Dedifferentiated amniotic fluid mesenchymal stem cell (primary cell): Measurements from ENCODE around the gene SIX5.

Experiments
- DNase-seq: peaks from one replicate; pipeline ENCODE4 v3.0.0-alpha.2; 2016; ENCODE audit errors: extremely low spot score

Gene SIX5

GRCh38 chr19:45773384-45773783, 4.3 kb upstream of the SIX5 start:
- no peak for DNase-seq

- no peak for DNase-seq
Observed at GRCh38 chr19:45772912-45773311, 3.9 kb upstream of the SIX5 start.

- no peak for DNase-seq
Observed at GRCh38 chr19:45772130-45772840, 3.2 kb upstream of the SIX5 start.

- no peak for DNase-seq
Observed at GRCh38 chr19:45771311-45771933, 2.4 kb upstream of the SIX5 start.

GRCh38 chr19:45770192-45771101, 1.4 kb upstream of the SIX5 start:
- DNase-seq, result peak; percentile 90

- DNase-seq, result no peak
Observed at GRCh38 chr19:45769821-45770191, 754 bp upstream of the SIX5 start.

- no peak for DNase-seq
Observed at GRCh38 chr19:45768655-45768983, 433 bp downstream of the SIX5 start.

- peak; percentile 37 for DNase-seq
Observed at GRCh38 chr19:45767881-45768654, 984 bp downstream of the SIX5 start.

- DNase-seq, result peak; percentile 85
Observed at GRCh38 chr19:45767410-45767880, 1.6 kb downstream of the SIX5 start.

GRCh38 chr19:45766869-45767346, 2.1 kb downstream of the SIX5 start:
- DNase-seq, result no peak

GRCh38 chr19:45766296-45766868, 2.7 kb downstream of the SIX5 start:
- no peak for DNase-seq

- DNase-seq, result no peak
Observed at GRCh38 chr19:45765702-45766295, 3.3 kb downstream of the SIX5 start.

- no peak for DNase-seq
Observed at GRCh38 chr19:45764945-45765701, 3.9 kb downstream of the SIX5 start.

- no peak for DNase-seq
Observed at GRCh38 chr19:45764475-45764874, 4.6 kb downstream of the SIX5 start.

GRCh38 chr19:45763691-45764294, 5.3 kb downstream of the SIX5 start:
- no peak for DNase-seq

- no peak for DNase-seq
Observed at GRCh38 chr19:45762870-45763631, 6.0 kb downstream of the SIX5 start.

- no peak for DNase-seq
Observed at GRCh38 chr19:45761714-45762113, 7.3 kb downstream of the SIX5 start.

- DNase-seq, result no peak
Observed at GRCh38 chr19:45758921-45759320, 10.1 kb downstream of the SIX5 start.

GRCh38 chr19:45757695-45758094, 11.4 kb downstream of the SIX5 start:
- DNase-seq, result no peak
